ENCODE data around the gene CACNB2.

DNA sequence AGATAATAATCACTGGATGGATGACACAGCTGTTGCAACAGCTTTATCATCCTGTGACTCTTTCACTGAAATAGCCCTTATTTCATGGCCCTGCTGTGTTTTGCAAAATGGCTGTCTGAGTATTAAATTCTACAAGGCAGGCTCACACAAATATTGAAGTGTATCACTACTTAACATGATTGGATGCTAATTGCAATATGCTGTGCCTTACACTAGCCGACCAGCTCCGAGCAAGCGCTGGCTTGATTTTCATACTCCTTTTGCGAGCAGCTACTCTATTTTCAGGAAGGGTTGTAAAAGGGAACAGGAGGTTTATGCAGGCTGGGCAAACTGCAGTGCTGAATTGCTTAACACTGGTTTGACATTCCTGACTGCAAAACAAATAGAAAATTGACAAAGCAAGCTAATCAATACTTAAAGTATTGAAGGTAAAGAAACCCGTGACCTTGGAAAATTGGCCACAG lies 121.6 kb downstream of the CACNB2 start:
- TF ChIP-seq CHD2 (IDR thresholded peaks at IDR 0.05; ENCODE audit: low read length, partially characterized antibody) (no peak), POLR2A (IDR thresholded peaks at IDR 0.05; ENCODE audit: low read length) (no peak), NPAS2 (CRISPR knock-in tag; IDR thresholded peaks at IDR 0.05; ENCODE audit: borderline replicate concordance) (no peak), RAD21 (conservative IDR thresholded peaks at IDR 0.05 in 1 of 2, IDR thresholded peaks at IDR 0.05 in 1 of 2) (no peak), HOXA7 (CRISPR knock-in tag; IDR thresholded peaks at IDR 0.05) (no peak), RCOR1 (IDR thresholded peaks at IDR 0.05; ENCODE audit: low read depth, low read length) (no peak), EP300 (IDR thresholded peaks at IDR 0.05) (no peak), HEYL (CRISPR knock-in tag; IDR thresholded peaks at IDR 0.05) (no peak), EHMT2 (IDR thresholded peaks at IDR 0.05; ENCODE audit: low read depth) (no peak), BHLHE40 (IDR thresholded peaks at IDR 0.05; ENCODE audit: low read depth, low read length) (no peak)
- TF ChIP-seq, protein P1, sequence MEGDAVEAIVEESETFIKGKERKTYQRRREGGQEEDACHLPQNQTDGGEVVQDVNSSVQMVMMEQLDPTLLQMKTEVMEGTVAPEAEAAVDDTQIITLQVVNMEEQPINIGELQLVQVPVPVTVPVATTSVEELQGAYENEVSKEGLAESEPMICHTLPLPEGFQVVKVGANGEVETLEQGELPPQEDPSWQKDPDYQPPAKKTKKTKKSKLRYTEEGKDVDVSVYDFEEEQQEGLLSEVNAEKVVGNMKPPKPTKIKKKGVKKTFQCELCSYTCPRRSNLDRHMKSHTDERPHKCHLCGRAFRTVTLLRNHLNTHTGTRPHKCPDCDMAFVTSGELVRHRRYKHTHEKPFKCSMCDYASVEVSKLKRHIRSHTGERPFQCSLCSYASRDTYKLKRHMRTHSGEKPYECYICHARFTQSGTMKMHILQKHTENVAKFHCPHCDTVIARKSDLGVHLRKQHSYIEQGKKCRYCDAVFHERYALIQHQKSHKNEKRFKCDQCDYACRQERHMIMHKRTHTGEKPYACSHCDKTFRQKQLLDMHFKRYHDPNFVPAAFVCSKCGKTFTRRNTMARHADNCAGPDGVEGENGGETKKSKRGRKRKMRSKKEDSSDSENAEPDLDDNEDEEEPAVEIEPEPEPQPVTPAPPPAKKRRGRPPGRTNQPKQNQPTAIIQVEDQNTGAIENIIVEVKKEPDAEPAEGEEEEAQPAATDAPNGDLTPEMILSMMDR (IDR thresholded peaks at IDR 0.05): no peak
- TF ChIP-seq, protein P2, sequence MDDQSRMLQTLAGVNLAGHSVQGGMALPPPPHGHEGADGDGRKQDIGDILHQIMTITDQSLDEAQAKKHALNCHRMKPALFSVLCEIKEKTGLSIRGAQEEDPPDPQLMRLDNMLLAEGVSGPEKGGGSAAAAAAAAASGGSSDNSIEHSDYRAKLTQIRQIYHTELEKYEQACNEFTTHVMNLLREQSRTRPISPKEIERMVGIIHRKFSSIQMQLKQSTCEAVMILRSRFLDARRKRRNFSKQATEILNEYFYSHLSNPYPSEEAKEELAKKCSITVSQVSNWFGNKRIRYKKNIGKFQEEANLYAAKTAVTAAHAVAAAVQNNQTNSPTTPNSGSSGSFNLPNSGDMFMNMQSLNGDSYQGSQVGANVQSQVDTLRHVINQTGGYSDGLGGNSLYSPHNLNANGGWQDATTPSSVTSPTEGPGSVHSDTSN (IDR thresholded peaks at IDR 0.05): no peak
- TF ChIP-seq, protein P3, sequence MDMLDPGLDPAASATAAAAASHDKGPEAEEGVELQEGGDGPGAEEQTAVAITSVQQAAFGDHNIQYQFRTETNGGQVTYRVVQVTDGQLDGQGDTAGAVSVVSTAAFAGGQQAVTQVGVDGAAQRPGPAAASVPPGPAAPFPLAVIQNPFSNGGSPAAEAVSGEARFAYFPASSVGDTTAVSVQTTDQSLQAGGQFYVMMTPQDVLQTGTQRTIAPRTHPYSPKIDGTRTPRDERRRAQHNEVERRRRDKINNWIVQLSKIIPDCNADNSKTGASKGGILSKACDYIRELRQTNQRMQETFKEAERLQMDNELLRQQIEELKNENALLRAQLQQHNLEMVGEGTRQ (IDR thresholded peaks at IDR 0.05): no peak

All from A549 (cell line).